Neuron (in vitro differentiated cells): Measurements from ENCODE around the gene PTPRN2.
"Not testable (repeated sequence)": the region's sequence is repeated elsewhere in the genome, so short reads cannot be mapped to it uniquely, and the experiment has no call there.

ENCODE experiments used
- H2AFZ ChIP-seq: one replicate; pipeline ENCODE4 v1.6.1; 2013; ENCODE audit warnings: low read depth, mild to moderate bottlenecking, inconsistent platforms, low read length, moderate library complexity
- H3K27me3 ChIP-seq: one replicate; pipeline ENCODE4 v1.6.1; 2013; ENCODE audit warnings: low read length; ENCODE audit not compliant: insufficient read depth
- H3K36me3 ChIP-seq: one replicate; pipeline ENCODE4 v1.6.1; 2013; ENCODE audit warnings: low read length; ENCODE audit not compliant: insufficient read depth
- H3K4me1 ChIP-seq: one replicate; pipeline ENCODE4 v1.6.1; 2013; ENCODE audit warnings: low read length; ENCODE audit not compliant: insufficient read depth
- H3K4me3 ChIP-seq: 2 replicates; pipeline ENCODE4 v1.5.1; 2013; ENCODE audit warnings: mild to moderate bottlenecking, low read length, moderate library complexity
- H3K9me3 ChIP-seq: one replicate; pipeline ENCODE4 v1.6.1; 2013; ENCODE audit warnings: low read length

Gene PTPRN2

GRCh38 chr7:157594306-157594705, 993.3 kb downstream of the PTPRN2 start:
- Histone ChIP-seq H3K4me1 (no peaks in the 10 kb centered on the region), H3K36me3 (peaks cover 96% of the 10 kb centered on the region), H3K4me3 (no peak overlapping the region), H3K27me3 (no peaks in the 10 kb centered on the region), H2AFZ (no peak overlapping the region), H3K9me3 (no peaks in the 10 kb centered on the region)

- no peak overlapping the region for H2AFZ ChIP-seq
- no peak overlapping the region for H3K4me3 ChIP-seq
- peaks cover 99% of the 10 kb centered on the region for H3K36me3 ChIP-seq
- H3K27me3 ChIP-seq = no peaks in the 10 kb centered on the region
- H3K9me3 ChIP-seq = no peaks in the 10 kb centered on the region
- no peaks in the 10 kb centered on the region for H3K4me1 ChIP-seq
Measured at GRCh38 chr7:157593541-157593940, 994.1 kb downstream of the PTPRN2 start.

GRCh38 chr7:157592636-157593320, 994.8 kb downstream of the PTPRN2 start:
- not testable (repeated sequence) for H3K9me3 ChIP-seq, H3K4me3 ChIP-seq, H3K27me3 ChIP-seq, H2AFZ ChIP-seq, H3K4me1 ChIP-seq
- peaks cover 98% of the 10 kb centered on the region for H3K36me3 ChIP-seq

- H3K27me3 ChIP-seq = no peaks in the 10 kb centered on the region
- no peak overlapping the region for H2AFZ ChIP-seq
- H3K4me1 ChIP-seq = no peaks in the 10 kb centered on the region
- H3K9me3 ChIP-seq = no peaks in the 10 kb centered on the region
- no peak overlapping the region for H3K4me3 ChIP-seq
- H3K36me3 ChIP-seq = peaks cover 97% of the 10 kb centered on the region
Measured at GRCh38 chr7:157590526-157590925, 997.1 kb downstream of the PTPRN2 start.

GRCh38 chr7:157589680-157590079, 997.9 kb downstream of the PTPRN2 start:
- Histone ChIP-seq H3K4me1 (no peaks in the 10 kb centered on the region), H3K9me3 (no peaks in the 10 kb centered on the region), H3K27me3 (no peaks in the 10 kb centered on the region)

GRCh38 chr7:157587805-157588560, 999.6 kb downstream of the PTPRN2 start:
- Histone ChIP-seq H3K36me3 (peaks cover 90% of the 10 kb centered on the region), H3K4me3 (no peak overlapping the region), H2AFZ (no peak overlapping the region), H3K4me1 (no peaks in the 10 kb centered on the region), H3K9me3 (no peaks in the 10 kb centered on the region), H3K27me3 (no peaks in the 10 kb centered on the region)

More at GRCh38 chr7:157589680-157590079, 997.9 kb downstream of the PTPRN2 start:
- Histone ChIP-seq H3K4me3 (no peak overlapping the region), H2AFZ (no peak overlapping the region), H3K36me3 (peaks cover 98% of the 10 kb centered on the region)

GRCh38 chr7:157587051-157587804, 1000.4 kb downstream of the PTPRN2 start:
- Histone ChIP-seq H2AFZ (no peak overlapping the region), H3K27me3 (no peaks in the 10 kb centered on the region), H3K9me3 (no peaks in the 10 kb centered on the region), H3K4me3 (no peak overlapping the region), H3K36me3 (peaks cover 82% of the 10 kb centered on the region), H3K4me1 (no peaks in the 10 kb centered on the region)

- no peaks in the 10 kb centered on the region for H3K9me3 ChIP-seq
- peaks cover 77% of the 10 kb centered on the region for H3K36me3 ChIP-seq
- no peaks in the 10 kb centered on the region for H3K27me3 ChIP-seq
- H2AFZ ChIP-seq = no peak overlapping the region
- no peak overlapping the region for H3K4me3 ChIP-seq
- no peaks in the 10 kb centered on the region for H3K4me1 ChIP-seq
Measured at GRCh38 chr7:157586426-157586955, 1001.1 kb downstream of the PTPRN2 start.

- Histone ChIP-seq H3K27me3 (no peaks in the 10 kb centered on the region), H2AFZ (no peak overlapping the region), H3K36me3 (peaks cover 68% of the 10 kb centered on the region), H3K4me1 (no peaks in the 10 kb centered on the region), H3K4me3 (no peak overlapping the region), H3K9me3 (no peaks in the 10 kb centered on the region)
Measured at GRCh38 chr7:157585113-157585861, 1002.3 kb downstream of the PTPRN2 start.

GRCh38 chr7:157584420-157584819, 1003.2 kb downstream of the PTPRN2 start:
- Histone ChIP-seq H3K9me3 (no peaks in the 10 kb centered on the region), H3K4me1 (no peaks in the 10 kb centered on the region), H3K36me3 (peaks cover 64% of the 10 kb centered on the region), H3K27me3 (no peaks in the 10 kb centered on the region), H2AFZ (no peak overlapping the region), H3K4me3 (no peak overlapping the region)

GRCh38 chr7:157581740-157582139, 1005.9 kb downstream of the PTPRN2 start:
- Histone ChIP-seq H3K4me3 (no peak overlapping the region), H3K36me3 (peaks cover 58% of the 10 kb centered on the region), H3K9me3 (no peaks in the 10 kb centered on the region), H3K4me1 (no peaks in the 10 kb centered on the region), H3K27me3 (no peaks in the 10 kb centered on the region), H2AFZ (no peak overlapping the region)

- Histone ChIP-seq H2AFZ (no peak overlapping the region), H3K9me3 (no peaks in the 10 kb centered on the region), H3K4me3 (no peak overlapping the region), H3K4me1 (no peaks in the 10 kb centered on the region), H3K27me3 (no peaks in the 10 kb centered on the region), H3K36me3 (peaks cover 57% of the 10 kb centered on the region)
Measured at GRCh38 chr7:157580324-157580723, 1007.3 kb downstream of the PTPRN2 start.
